Lung (tissue), 12 donors: ENCODE results near the gene PRR12. TPM values are rescaled to one million over a fixed set of nuclear protein-coding genes. Genes with fewer than 3 reads are reported as not detected.

Experiments
- ATAC-seq: fragments of 200-7000 bp; cut with Tn5 transposase; one replicate; pipeline ENCODE4 v1.9.1; 2020; ENCODE audit warnings: moderate number of reproducible peaks; ENCODE audit not compliant: insufficient read depth, low FRiP score
- DNase-seq, 3 donors: peaks; one replicate each; pipeline ENCODE4 v3.0.0-alpha.2; 2013 to 2017
- H3K27ac ChIP-seq, 2 donors: one replicate each; pipeline ENCODE4 v1.5.1; 2013; ENCODE audit warnings: mild to moderate bottlenecking in 2 of 2, moderate library complexity in 2 of 2, control low read depth in 1 of 2, inconsistent platforms in 1 of 2, low read depth in 1 of 2, low read length in 1 of 2
- H3K27me3 ChIP-seq, 3 donors: one replicate each; pipeline ENCODE4 v1.5.1; 2013; ENCODE audit warnings: low read length in 2 of 3; ENCODE audit not compliant: control insufficient read depth in 3 of 3, insufficient read depth in 3 of 3
- H3K36me3 ChIP-seq, 4 donors: one replicate each; pipeline ENCODE4 v1.5.1; 2013; ENCODE audit warnings: low read length in 4 of 4, mild to moderate bottlenecking in 1 of 4, moderate library complexity in 1 of 4; ENCODE audit not compliant: control insufficient read depth in 4 of 4, insufficient read depth in 4 of 4
- H3K4me1 ChIP-seq, 5 donors: one replicate each; pipeline ENCODE4 v1.5.1; 2013; ENCODE audit warnings: low read length in 5 of 5, mild to moderate bottlenecking in 2 of 5, moderate library complexity in 1 of 5; ENCODE audit not compliant: control insufficient read depth in 5 of 5, insufficient read depth in 5 of 5
- H3K4me3 ChIP-seq: one replicate; pipeline ENCODE4 v1.5.1; 2013; ENCODE audit warnings: mild to moderate bottlenecking, control low read depth, moderate library complexity
- H3K9ac ChIP-seq, 2 donors: one replicate each; pipeline ENCODE4 v1.5.1; 2013; ENCODE audit warnings: low read length in 2 of 2, control low read depth in 1 of 2; ENCODE audit not compliant: insufficient read depth in 1 of 2
- H3K9me3 ChIP-seq, 4 donors: one replicate each; pipeline ENCODE4 v1.5.1; 2013; ENCODE audit warnings: low read length in 3 of 4, mild to moderate bottlenecking in 1 of 4, moderate library complexity in 1 of 4; ENCODE audit not compliant: control insufficient read depth in 4 of 4, insufficient read depth in 3 of 4
- WGBS, 2 donors: extraction: QIAGEN DNeasy Blood & Tissue Kit; methylation state at CpG; one replicate each; pipeline ENCODE4 v1.1.7; 2013; 5-methylcytosine and 5-hydroxymethylcytosine counted together
- polyA plus RNA-seq, 2 donors: library from polyadenylated mRNA; stranded (reverse); fragments of 200-250 nt; gene quantifications; one replicate each; pipeline ENCODE4 v1.2.1, GENCODE V29; 2013
- total RNA-seq, 2 donors: library from RNA; depleted of rRNA in 1 of 2; stranded (reverse); fragments of >200 nt in 1 of 2; gene quantifications; one replicate each; pipeline ENCODE4 v1.2.1, GENCODE V29; 2014 to 2021
- TF ChIP-seq, protein P1 (sequence below): IDR thresholded peaks from 2 replicates; pipeline ENCODE4 v1.5.1; 2012; ENCODE audit warnings: mild to moderate bottlenecking; ENCODE audit errors: control extremely low read depth, extremely low read depth
- donor health status: control.
- donor health status: control.
- donor health status: Bipolar disorder and iron deficiency.
- donor health status: healthy.
- donor health status: DM: yes; HTN: yes; CAD: no.

PRR12 gene
- total and polyA plus RNA-seq, 4 donors, result 7.6 to 32.4 (median 16.8) TPM

DNA sequence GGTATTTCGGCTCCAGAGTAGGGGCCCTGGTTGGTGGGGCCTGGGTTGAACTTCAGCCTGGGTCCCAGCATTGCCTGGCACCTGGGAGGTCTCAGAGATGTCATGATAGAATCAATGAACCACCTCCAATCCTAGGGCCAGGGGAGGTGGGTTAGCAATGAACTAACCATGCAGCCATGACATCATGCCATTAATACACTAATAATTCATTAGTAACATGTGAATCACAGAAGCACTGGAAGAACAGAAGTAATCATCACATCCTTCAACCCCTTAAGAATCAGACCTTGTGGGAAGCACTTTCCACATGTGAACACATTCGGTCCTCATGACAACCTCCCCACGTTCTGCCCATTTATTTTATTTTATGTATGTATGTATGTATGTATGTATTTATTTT is 17.6 kb upstream of the PRR12 start:
- ATAC-seq (no peak), DNase-seq (no peak)
- H3K4me1 ChIP-seq, result peaks cover 3 to 7% (median 6%) of the 10 kb centered on the region in 5 donors
- TF ChIP-seq, protein P1, sequence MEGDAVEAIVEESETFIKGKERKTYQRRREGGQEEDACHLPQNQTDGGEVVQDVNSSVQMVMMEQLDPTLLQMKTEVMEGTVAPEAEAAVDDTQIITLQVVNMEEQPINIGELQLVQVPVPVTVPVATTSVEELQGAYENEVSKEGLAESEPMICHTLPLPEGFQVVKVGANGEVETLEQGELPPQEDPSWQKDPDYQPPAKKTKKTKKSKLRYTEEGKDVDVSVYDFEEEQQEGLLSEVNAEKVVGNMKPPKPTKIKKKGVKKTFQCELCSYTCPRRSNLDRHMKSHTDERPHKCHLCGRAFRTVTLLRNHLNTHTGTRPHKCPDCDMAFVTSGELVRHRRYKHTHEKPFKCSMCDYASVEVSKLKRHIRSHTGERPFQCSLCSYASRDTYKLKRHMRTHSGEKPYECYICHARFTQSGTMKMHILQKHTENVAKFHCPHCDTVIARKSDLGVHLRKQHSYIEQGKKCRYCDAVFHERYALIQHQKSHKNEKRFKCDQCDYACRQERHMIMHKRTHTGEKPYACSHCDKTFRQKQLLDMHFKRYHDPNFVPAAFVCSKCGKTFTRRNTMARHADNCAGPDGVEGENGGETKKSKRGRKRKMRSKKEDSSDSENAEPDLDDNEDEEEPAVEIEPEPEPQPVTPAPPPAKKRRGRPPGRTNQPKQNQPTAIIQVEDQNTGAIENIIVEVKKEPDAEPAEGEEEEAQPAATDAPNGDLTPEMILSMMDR, result no peak
- no peak overlapping the region for H3K27ac ChIP-seq
- H3K9me3 ChIP-seq, result no peaks in the 10 kb centered on the region
- H3K36me3 ChIP-seq, result peaks cover 3 to 15% (median 6%) of the 10 kb centered on the region in 4 donors
- no peak overlapping the region for H3K4me3 ChIP-seq
- H3K27me3 ChIP-seq, result no peaks in the 10 kb centered on the region
- no peak overlapping the region for H3K9ac ChIP-seq
- 88 to 92% methylated on average over 3 of the region's 3 CpGs for WGBS, 2 donors

DNA sequence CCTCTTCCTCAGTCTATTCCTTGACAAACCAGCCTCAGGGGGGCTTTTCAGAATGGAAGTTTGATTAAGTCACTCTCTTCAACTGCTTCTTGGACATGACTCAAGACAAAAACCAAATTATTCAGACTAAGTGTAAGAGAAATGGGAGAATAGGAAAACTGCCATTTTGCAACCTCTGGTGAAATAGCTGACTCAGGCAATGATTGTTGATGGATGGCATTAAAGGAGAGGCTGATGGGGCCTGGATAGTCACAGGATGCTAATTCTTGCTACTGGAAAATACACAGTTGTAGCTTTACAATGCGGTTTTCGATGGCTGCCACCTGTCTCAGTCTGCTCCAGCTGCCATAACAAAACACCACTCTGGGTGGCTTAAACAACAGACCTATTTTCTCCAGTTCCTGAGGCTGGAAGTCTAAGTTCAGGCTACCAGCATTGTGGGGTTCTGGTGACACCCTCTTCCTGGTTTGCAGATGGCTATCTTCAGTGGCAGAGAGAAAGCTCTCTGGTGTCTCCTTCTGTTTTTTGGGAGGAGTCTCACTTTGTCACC is 16.7 kb upstream of the PRR12 start:
- WGBS, 2 donors, result 94 to 97% methylated on average over 2 of the region's 2 CpGs
- no peak overlapping the region for H3K9ac ChIP-seq

GRCh38 chr19:49579193-49579592 is 11.8 kb upstream of the PRR12 start:
- H3K27me3 ChIP-seq, result no peaks in the 10 kb centered on the region
- peak overlapping the region in 1 of 2 donors; percentile 93 for H3K9ac ChIP-seq
- H3K4me1 ChIP-seq, result peaks cover 0 to 15% (median 4%) of the 10 kb centered on the region in 5 donors
- no peak overlapping the region for H3K27ac ChIP-seq
- DNase-seq (no peak), ATAC-seq (no peak)
- TF ChIP-seq, protein P1, result no peak
- 75 to 81% methylated on average over 4 of the region's 4 CpGs for WGBS, 2 donors
- no peak overlapping the region for H3K4me3 ChIP-seq
- no peaks in the 10 kb centered on the region for H3K9me3 ChIP-seq
- peaks cover 0 to 12% (median 3%) of the 10 kb centered on the region in 4 donors for H3K36me3 ChIP-seq

More for the DNA sequence above, 16.7 kb upstream of the PRR12 start:
- no peaks in the 10 kb centered on the region for H3K27me3 ChIP-seq
- H3K27ac ChIP-seq, result no peak overlapping the region
- TF ChIP-seq, protein P1, result no peak
- H3K4me3 ChIP-seq, result no peak overlapping the region
- peaks cover 6 to 11% (median 8%) of the 10 kb centered on the region in 5 donors for H3K4me1 ChIP-seq
- H3K36me3 ChIP-seq, result peaks cover 3 to 15% (median 6%) of the 10 kb centered on the region in 4 donors
- no peaks in the 10 kb centered on the region for H3K9me3 ChIP-seq
- ATAC-seq (no peak), DNase-seq (no peak)

- Histone ChIP-seq H3K36me3 (peaks cover 0 to 8% (median 2%) of the 10 kb centered on the region in 4 donors), H3K27me3 (no peaks in the 10 kb centered on the region), H3K4me3 (peak overlapping the region; percentile 67), H3K9ac (peak overlapping the region; percentile 81 to 93), H3K27ac (peak overlapping the region; percentile 37 to 55), H3K9me3 (no peaks in the 10 kb centered on the region), H3K4me1 (peaks cover 0 to 15% (median 4%) of the 10 kb centered on the region in 5 donors)
- WGBS, 2 donors, result 1 to 2% methylated on average over 8 of the region's 8 CpGs
- DNase-seq (no peak), ATAC-seq (no peak)
- TF ChIP-seq, protein P1, result no peak
Observed at GRCh38 chr19:49579947-49580263, 11.1 kb upstream of the PRR12 start.
